ENCODE data around the gene CISH.

Gene CISH

DNA sequence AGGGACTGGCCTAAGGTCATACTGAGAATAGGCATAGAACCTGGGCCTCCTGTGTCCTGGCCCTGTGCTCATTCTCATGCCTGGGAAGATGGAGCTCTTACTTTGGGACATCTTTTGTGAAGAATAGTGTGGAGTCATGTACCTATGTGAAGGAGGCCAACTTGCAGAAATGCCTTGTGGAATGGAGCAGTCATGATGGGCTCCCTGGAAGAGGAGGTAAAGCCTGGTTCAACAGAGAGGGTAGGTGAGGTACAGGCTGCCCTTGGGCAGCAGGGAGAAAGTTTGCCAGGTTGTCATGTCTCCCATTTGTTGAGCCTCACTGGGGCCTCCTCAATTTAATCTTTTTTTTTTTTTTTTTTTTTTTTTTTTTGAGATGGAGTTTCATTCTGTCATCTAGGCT, 23.5 kb upstream of the CISH start:
- TF ChIP-seq, protein P1, sequence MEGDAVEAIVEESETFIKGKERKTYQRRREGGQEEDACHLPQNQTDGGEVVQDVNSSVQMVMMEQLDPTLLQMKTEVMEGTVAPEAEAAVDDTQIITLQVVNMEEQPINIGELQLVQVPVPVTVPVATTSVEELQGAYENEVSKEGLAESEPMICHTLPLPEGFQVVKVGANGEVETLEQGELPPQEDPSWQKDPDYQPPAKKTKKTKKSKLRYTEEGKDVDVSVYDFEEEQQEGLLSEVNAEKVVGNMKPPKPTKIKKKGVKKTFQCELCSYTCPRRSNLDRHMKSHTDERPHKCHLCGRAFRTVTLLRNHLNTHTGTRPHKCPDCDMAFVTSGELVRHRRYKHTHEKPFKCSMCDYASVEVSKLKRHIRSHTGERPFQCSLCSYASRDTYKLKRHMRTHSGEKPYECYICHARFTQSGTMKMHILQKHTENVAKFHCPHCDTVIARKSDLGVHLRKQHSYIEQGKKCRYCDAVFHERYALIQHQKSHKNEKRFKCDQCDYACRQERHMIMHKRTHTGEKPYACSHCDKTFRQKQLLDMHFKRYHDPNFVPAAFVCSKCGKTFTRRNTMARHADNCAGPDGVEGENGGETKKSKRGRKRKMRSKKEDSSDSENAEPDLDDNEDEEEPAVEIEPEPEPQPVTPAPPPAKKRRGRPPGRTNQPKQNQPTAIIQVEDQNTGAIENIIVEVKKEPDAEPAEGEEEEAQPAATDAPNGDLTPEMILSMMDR (IDR thresholded peaks at IDR 0.05; ENCODE audit: low read depth, low read length, missing control alignments), result no peak
- H3K4me3 ChIP-seq (ENCODE audit: low read depth, low read length), result no peak overlapping the region
- DNase-seq, result no peak
- no peaks in the 10 kb centered on the region for H3K27me3 ChIP-seq (replicated peaks)
- in situ Hi-C loops (cut with HindIII; ENCODE audit: low pct_ligation_motif_present, low sequenced_read_pairs), result no loop called here
- H3K36me3 ChIP-seq (replicated peaks), result no peaks in the 10 kb centered on the region
- H3K27ac ChIP-seq, result no peak overlapping the region

DNA sequence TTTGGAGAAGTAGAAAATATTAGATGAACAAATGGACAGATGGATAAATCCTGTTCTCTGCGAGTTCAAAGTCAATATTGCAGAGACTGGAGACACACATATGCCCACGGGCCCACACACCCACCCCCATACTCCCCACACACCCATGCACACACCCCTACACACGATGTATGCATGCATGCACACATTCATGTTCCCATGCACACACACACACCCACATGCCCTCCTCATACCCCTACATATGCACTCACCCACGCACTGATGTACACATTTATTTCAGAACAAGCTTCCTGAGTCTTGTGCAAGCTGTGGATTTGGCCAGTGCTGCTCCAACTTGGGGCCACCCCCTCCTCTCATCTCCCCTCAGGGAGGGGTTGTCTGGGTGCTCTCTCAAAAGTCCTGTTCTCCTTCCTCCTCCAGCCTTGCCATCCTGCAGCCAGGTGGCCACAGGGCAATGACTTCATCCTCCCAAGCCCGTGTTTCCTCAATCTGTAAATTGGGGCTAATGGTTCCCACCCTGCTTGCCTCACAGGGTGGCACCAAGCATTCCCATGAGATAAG, 21.7 kb upstream of the CISH start:
- in situ Hi-C loops (cut with HindIII; ENCODE audit: low pct_ligation_motif_present, low sequenced_read_pairs), result no loop called here
- Histone ChIP-seq H3K27me3 (replicated peaks) (no peaks in the 10 kb centered on the region), H3K27ac (no peak overlapping the region), H3K36me3 (replicated peaks) (no peaks in the 10 kb centered on the region), H3K4me3 (ENCODE audit: low read depth, low read length) (no peak overlapping the region)
- DNase-seq, result no peak
- TF ChIP-seq, protein P1 (IDR thresholded peaks at IDR 0.05; ENCODE audit: low read depth, low read length, missing control alignments), result no peak

DNA sequence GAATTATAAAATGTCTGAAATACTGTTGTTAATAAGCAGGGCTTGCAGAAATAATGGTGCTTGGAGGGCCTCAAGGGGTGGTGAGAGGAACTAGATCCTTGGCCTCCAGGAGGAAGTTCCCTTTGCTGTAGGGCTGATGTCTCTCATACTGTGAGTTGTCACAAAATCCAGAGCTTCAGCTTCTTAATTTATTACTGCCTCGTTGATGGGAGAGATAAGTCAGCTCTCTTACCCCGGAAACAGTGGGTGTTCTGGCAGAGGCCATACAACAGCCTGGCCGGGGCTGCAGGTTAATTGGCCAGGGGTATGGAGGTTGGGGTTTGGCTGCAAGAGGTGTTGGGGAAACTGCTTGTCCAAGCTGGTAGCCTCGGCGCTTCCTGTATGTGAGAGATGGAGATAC, 20.9 kb upstream of the CISH start:
- no peak overlapping the region for H3K4me3 ChIP-seq (ENCODE audit: low read depth, low read length)
- in situ Hi-C loops (cut with HindIII; ENCODE audit: low pct_ligation_motif_present, low sequenced_read_pairs), result no loop called here
- no peak overlapping the region for H3K27ac ChIP-seq
- H3K36me3 ChIP-seq (replicated peaks), result no peaks in the 10 kb centered on the region
- TF ChIP-seq, protein P1 (IDR thresholded peaks at IDR 0.05; ENCODE audit: low read depth, low read length, missing control alignments), result no peak
- H3K27me3 ChIP-seq (replicated peaks), result no peaks in the 10 kb centered on the region
- no peak for DNase-seq

DNA sequence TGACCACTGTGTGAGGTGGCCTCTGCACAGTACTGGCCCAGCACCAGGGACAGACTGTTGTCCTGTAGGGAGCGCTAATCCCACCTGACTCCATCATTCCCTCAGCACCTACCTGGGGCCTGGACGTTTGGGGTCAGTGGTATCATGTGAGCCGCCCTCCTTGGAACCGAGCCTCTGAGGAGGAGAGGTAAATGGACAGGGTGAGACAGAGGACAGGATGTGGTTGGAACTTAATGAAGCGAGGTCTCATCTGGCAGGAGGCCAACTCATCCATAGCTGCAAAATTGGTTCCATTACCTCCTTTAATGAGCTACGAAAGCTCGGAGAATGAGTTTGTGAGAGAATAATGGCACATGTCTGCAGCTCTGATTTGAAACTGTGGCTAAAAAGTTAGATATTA, 19.3 kb upstream of the CISH start:
- TF ChIP-seq, protein P1 (IDR thresholded peaks at IDR 0.05; ENCODE audit: low read depth, low read length, missing control alignments), result no peak
- Histone ChIP-seq H3K36me3 (replicated peaks) (no peaks in the 10 kb centered on the region), H3K27ac (no peak overlapping the region), H3K4me3 (ENCODE audit: low read depth, low read length) (no peak overlapping the region), H3K27me3 (replicated peaks) (no peaks in the 10 kb centered on the region)
- DNase-seq, result no peak
- in situ Hi-C loops (cut with HindIII; ENCODE audit: low pct_ligation_motif_present, low sequenced_read_pairs), result no loop called here

DNA sequence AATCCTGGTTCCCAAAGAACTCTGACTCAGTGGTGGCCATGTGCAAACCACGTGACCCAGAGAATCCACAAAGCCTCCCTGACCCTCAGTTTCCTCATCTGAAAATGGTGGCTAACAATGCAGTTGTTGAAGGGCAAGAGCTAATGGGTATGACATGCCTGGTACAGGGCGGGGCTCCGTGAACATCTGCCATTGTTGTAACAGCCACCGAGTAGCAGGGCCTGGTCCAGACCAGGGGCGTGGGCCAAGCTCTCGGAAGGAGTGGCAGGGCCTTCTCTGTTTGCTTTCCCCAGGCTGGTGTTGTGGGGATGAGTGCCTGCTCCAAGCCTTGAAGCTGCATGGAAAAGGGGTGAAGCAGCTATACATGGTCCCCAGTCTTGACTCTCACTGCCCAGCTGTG, 18.8 kb upstream of the CISH start:
- no peak for DNase-seq
- H3K27me3 ChIP-seq (replicated peaks), result no peaks in the 10 kb centered on the region
- H3K4me3 ChIP-seq (ENCODE audit: low read depth, low read length), result no peak overlapping the region
- H3K27ac ChIP-seq, result no peak overlapping the region
- in situ Hi-C loops (cut with HindIII; ENCODE audit: low pct_ligation_motif_present, low sequenced_read_pairs), result no loop called here
- H3K36me3 ChIP-seq (replicated peaks), result no peaks in the 10 kb centered on the region
- TF ChIP-seq, protein P1 (IDR thresholded peaks at IDR 0.05; ENCODE audit: low read depth, low read length, missing control alignments), result no peak

DNA sequence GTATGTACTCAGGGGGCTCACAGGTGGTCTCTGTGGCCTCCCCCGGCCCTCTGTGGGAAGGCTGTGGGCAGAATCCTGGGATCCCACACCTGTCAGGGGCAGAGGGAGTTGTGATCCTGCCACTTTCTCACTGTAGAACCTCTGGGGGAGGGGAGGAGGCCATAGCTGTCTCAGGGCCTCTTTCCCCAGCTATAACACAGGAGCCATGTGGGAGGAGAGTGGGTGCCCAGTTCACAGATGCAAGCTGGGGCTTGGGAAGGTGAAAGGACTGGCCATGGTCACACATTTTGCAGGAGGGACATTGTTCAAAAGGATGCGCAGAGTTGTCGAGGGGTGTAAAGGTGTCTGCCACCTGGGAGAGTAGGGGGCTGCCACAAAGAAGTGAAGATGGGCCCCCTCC, 17.0 kb upstream of the CISH start:
- in situ Hi-C loops (cut with HindIII; ENCODE audit: low pct_ligation_motif_present, low sequenced_read_pairs), result no loop called here
- TF ChIP-seq, protein P1 (IDR thresholded peaks at IDR 0.05; ENCODE audit: low read depth, low read length, missing control alignments), result no peak
- Histone ChIP-seq H3K36me3 (replicated peaks) (no peaks in the 10 kb centered on the region), H3K27ac (no peak overlapping the region), H3K27me3 (replicated peaks) (no peaks in the 10 kb centered on the region), H3K4me3 (ENCODE audit: low read depth, low read length) (no peak overlapping the region)
- DNase-seq, result no peak
